HepG2 (cell line): ENCODE data around the gene PPP1R12C. TPM values are rescaled to one million over a fixed set of nuclear protein-coding genes. Genes with fewer than 3 reads are reported as not detected.

Source experiments
- ATAC-seq: fragments of 200-7000 bp; cut with Tn5 transposase; 3 replicates; pipeline ENCODE4 v1.9.1; 2020; ENCODE audit warnings: mild to moderate bottlenecking, moderate library complexity
- BruUV-seq: library from RNA; stranded (reverse); fragments of 400-500 nt; replicated peaks from 2 replicates; lab custom pipeline; 2021; lab: Mats Ljungman, UMichigan
- CTCF ChIA-PET: fragments of 300-600 bp; formaldehyde crosslinking; extraction: SDS; loops from one replicate; lab custom pipeline; 2021; ENCODE audit warnings: low total read pairs, inconsistent platforms, low intra/inter-chr PET ratio; lab: Yijun Ruan, JAX
- POLR2A ChIA-PET: fragments of 350-600 bp; sonication (Branson Sonifier 250); formaldehyde crosslinking; loops from one replicate; lab custom pipeline; 2020; ENCODE audit warnings: antibody characterized with exemption, inconsistent platforms; lab: Yijun Ruan, JAX
- DNase-seq: peaks from one replicate; pipeline ENCODE4 v3.0.0-alpha.2; 2015; ENCODE audit warnings: low spot score
- FAIRE-seq: peaks from 3 replicates; lab custom pipeline; 2011; peaks lifted over from hg19 to GRCh38; lab: Jason Lieb, UNC
- H2AFZ ChIP-seq: one replicate; pipeline ENCODE4 v1.6.1; 2011; ENCODE audit warnings: low read length, inconsistent platforms
- H3K27ac ChIP-seq: fragments of 300-600 bp; 3 replicates; pipeline ENCODE4 v1.8.0; 2011; ENCODE audit warnings: mixed run types, mild to moderate bottlenecking, mixed read lengths, low read length, inconsistent platforms; ENCODE audit not compliant: insufficient read depth; ENCODE audit errors: extremely low read length
- H3K27me3 ChIP-seq, 2 experiments: fragments of 200-600 bp in 1 of 2; 2 replicates in 1 of 2; 3 replicates in 1 of 2; pipeline versions ENCODE4 v1.6.0 to v1.8.0; 2011; ENCODE audit warnings: low read length in 2 of 2, mild to moderate bottlenecking in 2 of 2, moderate library complexity in 2 of 2, inconsistent platforms in 1 of 2; ENCODE audit not compliant: insufficient read depth in 2 of 2, control insufficient read depth in 1 of 2
- H3K36me3 ChIP-seq, 2 experiments: fragments of 200-600 bp in 1 of 2; replicated peaks in 1 of 2; 2 replicates in 1 of 2; 3 replicates in 1 of 2; pipeline versions ENCODE4 v1.5.1 to v1.8.0; 2011; ENCODE audit warnings: low read length in 2 of 2, inconsistent platforms in 1 of 2; ENCODE audit not compliant: insufficient read depth in 2 of 2, control insufficient read depth in 1 of 2
- H3K4me1 ChIP-seq: 2 replicates; pipeline ENCODE4 v1.5.1; 2012; ENCODE audit warnings: low read length, inconsistent platforms; ENCODE audit not compliant: insufficient read depth
- H3K4me2 ChIP-seq: 2 replicates; pipeline ENCODE4 v1.6.0; 2011; ENCODE audit warnings: low read depth, low read length, inconsistent platforms
- H3K4me3 ChIP-seq, 3 experiments: fragments of 200-600 bp in 1 of 3; sonication (generic), shearing (Covaris generic) in 1 of 3; replicated peaks in 1 of 3; 2 replicates each; pipeline ENCODE4 v1.5.1; 2011 to 2016; ENCODE audit warnings: low read length in 3 of 3, inconsistent platforms in 2 of 3, low read depth in 2 of 3, mild to moderate bottlenecking in 2 of 3, control low read depth in 1 of 3, mixed read lengths in 1 of 3; ENCODE audit not compliant: insufficient read depth in 1 of 3
- H3K79me2 ChIP-seq: one replicate; pipeline ENCODE4 v1.6.1; 2011; ENCODE audit warnings: low read length, inconsistent platforms; ENCODE audit not compliant: insufficient read depth
- H3K9ac ChIP-seq: 2 replicates; pipeline ENCODE4 v1.6.0; 2011; ENCODE audit warnings: mild to moderate bottlenecking, low read depth, low read length, inconsistent platforms; ENCODE audit not compliant: insufficient read depth
- H3K9me3 ChIP-seq: 2 replicates; pipeline ENCODE4 v1.5.1; 2012; ENCODE audit warnings: mild to moderate bottlenecking, low read length
- H4K20me1 ChIP-seq: 2 replicates; pipeline ENCODE4 v1.6.0; 2011; ENCODE audit warnings: inconsistent platforms, mild to moderate bottlenecking, low read length, moderate library complexity; ENCODE audit not compliant: insufficient read depth
- GABPB1 ChIP-seq: IDR thresholded peaks from 2 replicates; pipeline ENCODE4 v1.6.1; 2016; ENCODE audit warnings: mild to moderate bottlenecking, missing genetic modification reagents, moderate library complexity, missing compliant biosample characterization
- GFI1 ChIP-seq: sonication (generic); formaldehyde crosslinking; IDR thresholded peaks from 2 replicates; pipeline ENCODE4 v1.5.0; 2020; ENCODE audit warnings: missing genetic modification reagents, mild to moderate bottlenecking, borderline replicate concordance
- ISL2 ChIP-seq: sonication (generic); formaldehyde crosslinking; IDR thresholded peaks from 2 replicates; pipeline ENCODE4 v1.5.0; 2020; ENCODE audit warnings: missing genetic modification reagents
- KDM5B ChIP-seq: sonication (generic); formaldehyde crosslinking; IDR thresholded peaks from 2 replicates; pipeline ENCODE4 v1.4.0; 2020; ENCODE audit warnings: missing genetic modification reagents, mild to moderate bottlenecking, borderline replicate concordance
- MEIS1 ChIP-seq: sonication (generic); formaldehyde crosslinking; IDR thresholded peaks from 2 replicates; pipeline ENCODE4 v1.9.0; 2021; ENCODE audit warnings: mild to moderate bottlenecking, missing genetic modification reagents, moderate library complexity, borderline replicate concordance
- NCOA5 ChIP-seq: sonication (generic); formaldehyde crosslinking; IDR thresholded peaks from 2 replicates; pipeline ENCODE4 v1.4.0; 2020; ENCODE audit warnings: missing genetic modification reagents
- PATZ1 ChIP-seq: sonication (generic); formaldehyde crosslinking; IDR thresholded peaks from 2 replicates; pipeline ENCODE4 v1.4.0; 2020; ENCODE audit warnings: missing genetic modification reagents
- SRY ChIP-seq: sonication (generic); formaldehyde crosslinking; IDR thresholded peaks from 2 replicates; pipeline ENCODE4 v1.8.0; 2022; ENCODE audit warnings: mild to moderate bottlenecking, missing genetic modification reagents
- TGIF2 ChIP-seq: IDR thresholded peaks from 2 replicates; pipeline ENCODE4 v1.6.1; 2016; ENCODE audit warnings: control low read depth, missing compliant biosample characterization
- ZNF597 ChIP-seq: sonication (generic); formaldehyde crosslinking; IDR thresholded peaks from 2 replicates; pipeline ENCODE4 v1.5.0; 2020; ENCODE audit warnings: missing genetic modification reagents
- ZNF652 ChIP-seq: IDR thresholded peaks from 2 replicates; pipeline ENCODE4 v1.6.1; 2016; ENCODE audit warnings: low read depth, borderline replicate concordance
- ZNF777 ChIP-seq: sonication (generic); formaldehyde crosslinking; IDR thresholded peaks from 2 replicates; pipeline ENCODE4 v1.4.0; 2020; ENCODE audit warnings: missing genetic modification reagents
- ZNF792 ChIP-seq: IDR thresholded peaks from 2 replicates; pipeline ENCODE4 v1.6.1; 2016
- WGBS: methylation state at CpG from one replicate; pipeline ENCODE4 v1.1.6; 2017; ENCODE audit warnings: low lambda C conversion rate; 5-methylcytosine and 5-hydroxymethylcytosine counted together
- in situ Hi-C: cut with HindIII; loops from 2 replicates; pipeline ENCODE4 v1.10.0; 2017; ENCODE audit warnings: low pct_unique_long_range_greater_than_20kb; ENCODE audit not compliant: extremely low pct_ligation_motif_present
- intact Hi-C: fragments of 100-400 bp; cut with micrococcal nuclease; formaldehyde crosslinking; loops from one replicate; pipeline ENCODE4 v1.10.0; 2022; ENCODE audit not compliant: unreplicated experiment
- polyA plus RNA-seq, 8 experiments: library from polyadenylated mRNA; depleted of rRNA in 3 of 8; stranded (reverse) in 7 of 8; unstranded in 1 of 8; fragments of >200 nt; fragmentation: Illumina TruSeq in 4 of 8; extraction: Trizol in 4 of 8; gene quantifications; 2 replicates each; pipeline versions ENCODE4 v1.2.1 to v1.2.3, GENCODE V29; 2011 to 2016; ENCODE audit warnings: low read depth in 4 of 8, missing spikeins in 1 of 8, mixed read lengths in 1 of 8; ENCODE audit not compliant: insufficient read depth in 1 of 8
- total RNA-seq, 5 experiments: library from RNA; depleted of rRNA; stranded (reverse); fragments of >200 nt; fragmentation: Illumina TruSeq; extraction: Trizol; gene quantifications; 2 replicates each; pipeline ENCODE4 v1.2.3, GENCODE V29; 2016; ENCODE audit warnings: low read depth in 1 of 5
- TF ChIP-seq, protein P1 (sequence below): sonication (generic); formaldehyde crosslinking; IDR thresholded peaks from 2 replicates; pipeline ENCODE4 v1.5.1; 2020; ENCODE audit warnings: mild to moderate bottlenecking, missing genetic modification reagents, moderate library complexity
- TF ChIP-seq, protein P2 (sequence below): sonication (generic); formaldehyde crosslinking; IDR thresholded peaks from 2 replicates; pipeline ENCODE4 v1.5.0; 2020; ENCODE audit warnings: mild to moderate bottlenecking, missing genetic modification reagents, moderate library complexity

The PPP1R12C gene
- total and polyA plus RNA-seq, 2 of the 13 experiments (the other 11 are each of a cell fraction or from before 2014, with no cell fraction given) = 29.7 to 30.3 TPM

DNA sequence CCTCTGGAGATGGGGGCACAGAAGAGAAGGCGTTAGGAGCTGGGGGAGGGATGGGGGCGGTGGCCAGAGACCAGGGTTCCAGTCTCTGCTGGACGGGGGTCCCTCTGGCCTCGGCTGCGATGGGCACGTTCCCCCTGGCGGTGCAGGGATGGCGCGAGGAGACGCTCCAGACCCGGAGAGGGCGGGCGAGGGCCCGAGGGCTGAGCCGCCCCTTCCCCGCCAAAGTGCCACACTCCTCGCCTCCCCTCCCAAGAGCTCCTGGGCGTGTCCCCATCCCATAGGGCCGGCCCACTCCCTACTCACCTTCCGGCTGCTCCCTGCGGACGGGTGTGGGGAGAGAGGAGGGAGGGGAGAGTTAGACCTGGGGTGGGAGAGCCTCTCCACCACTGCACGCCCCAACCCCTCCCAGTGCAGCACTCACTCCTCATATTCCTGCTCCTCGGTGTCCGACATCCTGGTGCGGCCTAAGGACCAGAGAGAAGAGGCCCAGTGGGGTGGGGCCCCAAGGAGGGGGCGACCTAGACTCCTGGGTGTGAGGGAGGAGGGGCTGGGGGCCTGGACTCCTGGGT lies 29.4 kb upstream of the PPP1R12C start:
- peak; percentile 25 for DNase-seq
- Histone ChIP-seq H3K4me1 (peaks cover 16% of the 10 kb centered on the region; the same call in 1 of the 2 replicates), H4K20me1 (no peaks in the 10 kb centered on the region), H3K4me3 (peak overlapping the region in 2 of 3 experiments; percentile 36 to 57; a peak in 3 of 6 replicates), H3K9me3 (peaks cover 3% of the 10 kb centered on the region), H2AFZ (no peak overlapping the region), H3K36me3 (no peaks in the 10 kb centered on the region), H3K27ac (no peak overlapping the region), H3K9ac (no peak overlapping the region), H3K4me2 (peak overlapping the region; percentile 49; the same call in 1 of the 2 replicates), H3K79me2 (no peaks in the 10 kb centered on the region), H3K27me3 (peaks cover 0 to 19% of the 10 kb centered on the region in 2 experiments; a peak in 2 of 5 replicates)
- CTCF ChIA-PET = no interaction called here
- FAIRE-seq = no peak
- 0% methylated on average over 9 of the region's 27 CpGs for WGBS
- no TSS peak for BruUV-seq
- POLR2A ChIA-PET = interaction anchor here (0.7 to 1.7 kb wide), 4 partner anchors 12 to 315 kb away, joined by 3 to 7 read pairs (median 4); partner anchors contain the start of gene ISOC2
- intact Hi-C loops = no loop called here
- in situ Hi-C loops = loop anchor here (5.0 kb wide), 1 partner anchor 261 kb away; the partner anchor contains the start of gene UBE2S
- ATAC-seq = peak; percentile 72
- TF ChIP-seq ZNF777 (CRISPR knock-in tag) = peak; percentile 72
- TF ChIP-seq GFI1 (CRISPR knock-in tag) = no peak
- no peak for TF ChIP-seq TGIF2 (CRISPR knock-in tag)
- no peak for TF ChIP-seq NCOA5 (CRISPR knock-in tag)
- TF ChIP-seq SRY = no peak
- TF ChIP-seq PATZ1 (CRISPR knock-in tag) = 0 out of 2 replicates have a peak, but pooled peaks have one; percentile 9
- no peak for TF ChIP-seq ZNF792 (CRISPR knock-in tag)
- TF ChIP-seq, protein P1, sequence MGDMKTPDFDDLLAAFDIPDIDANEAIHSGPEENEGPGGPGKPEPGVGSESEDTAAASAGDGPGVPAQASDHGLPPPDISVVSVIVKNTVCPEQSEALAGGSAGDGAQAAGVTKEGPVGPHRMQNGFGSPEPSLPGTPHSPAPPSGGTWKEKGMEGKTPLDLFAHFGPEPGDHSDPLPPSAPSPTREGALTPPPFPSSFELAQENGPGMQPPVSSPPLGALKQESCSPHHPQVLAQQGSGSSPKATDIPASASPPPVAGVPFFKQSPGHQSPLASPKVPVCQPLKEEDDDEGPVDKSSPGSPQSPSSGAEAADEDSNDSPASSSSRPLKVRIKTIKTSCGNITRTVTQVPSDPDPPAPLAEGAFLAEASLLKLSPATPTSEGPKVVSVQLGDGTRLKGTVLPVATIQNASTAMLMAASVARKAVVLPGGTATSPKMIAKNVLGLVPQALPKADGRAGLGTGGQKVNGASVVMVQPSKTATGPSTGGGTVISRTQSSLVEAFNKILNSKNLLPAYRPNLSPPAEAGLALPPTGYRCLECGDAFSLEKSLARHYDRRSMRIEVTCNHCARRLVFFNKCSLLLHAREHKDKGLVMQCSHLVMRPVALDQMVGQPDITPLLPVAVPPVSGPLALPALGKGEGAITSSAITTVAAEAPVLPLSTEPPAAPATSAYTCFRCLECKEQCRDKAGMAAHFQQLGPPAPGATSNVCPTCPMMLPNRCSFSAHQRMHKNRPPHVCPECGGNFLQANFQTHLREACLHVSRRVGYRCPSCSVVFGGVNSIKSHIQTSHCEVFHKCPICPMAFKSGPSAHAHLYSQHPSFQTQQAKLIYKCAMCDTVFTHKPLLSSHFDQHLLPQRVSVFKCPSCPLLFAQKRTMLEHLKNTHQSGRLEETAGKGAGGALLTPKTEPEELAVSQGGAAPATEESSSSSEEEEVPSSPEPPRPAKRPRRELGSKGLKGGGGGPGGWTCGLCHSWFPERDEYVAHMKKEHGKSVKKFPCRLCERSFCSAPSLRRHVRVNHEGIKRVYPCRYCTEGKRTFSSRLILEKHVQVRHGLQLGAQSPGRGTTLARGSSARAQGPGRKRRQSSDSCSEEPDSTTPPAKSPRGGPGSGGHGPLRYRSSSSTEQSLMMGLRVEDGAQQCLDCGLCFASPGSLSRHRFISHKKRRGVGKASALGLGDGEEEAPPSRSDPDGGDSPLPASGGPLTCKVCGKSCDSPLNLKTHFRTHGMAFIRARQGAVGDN (CRISPR knock-in tag) = peak; percentile 21; the same call in 1 of the 2 replicates
- no peak for TF ChIP-seq ZNF597
- TF ChIP-seq KDM5B = 0 out of 2 replicates have a peak, but pooled peaks have one; percentile 23
- TF ChIP-seq MEIS1 (CRISPR knock-in tag) = no peak
- no peak; the same call in 1 of the 2 replicates for TF ChIP-seq ZNF652 (CRISPR knock-in tag)
- TF ChIP-seq GABPB1 (CRISPR knock-in tag) = peak; percentile 56; the same call in 1 of the 2 replicates
- TF ChIP-seq ISL2 (CRISPR knock-in tag) = no peak
- TF ChIP-seq, protein P2, sequence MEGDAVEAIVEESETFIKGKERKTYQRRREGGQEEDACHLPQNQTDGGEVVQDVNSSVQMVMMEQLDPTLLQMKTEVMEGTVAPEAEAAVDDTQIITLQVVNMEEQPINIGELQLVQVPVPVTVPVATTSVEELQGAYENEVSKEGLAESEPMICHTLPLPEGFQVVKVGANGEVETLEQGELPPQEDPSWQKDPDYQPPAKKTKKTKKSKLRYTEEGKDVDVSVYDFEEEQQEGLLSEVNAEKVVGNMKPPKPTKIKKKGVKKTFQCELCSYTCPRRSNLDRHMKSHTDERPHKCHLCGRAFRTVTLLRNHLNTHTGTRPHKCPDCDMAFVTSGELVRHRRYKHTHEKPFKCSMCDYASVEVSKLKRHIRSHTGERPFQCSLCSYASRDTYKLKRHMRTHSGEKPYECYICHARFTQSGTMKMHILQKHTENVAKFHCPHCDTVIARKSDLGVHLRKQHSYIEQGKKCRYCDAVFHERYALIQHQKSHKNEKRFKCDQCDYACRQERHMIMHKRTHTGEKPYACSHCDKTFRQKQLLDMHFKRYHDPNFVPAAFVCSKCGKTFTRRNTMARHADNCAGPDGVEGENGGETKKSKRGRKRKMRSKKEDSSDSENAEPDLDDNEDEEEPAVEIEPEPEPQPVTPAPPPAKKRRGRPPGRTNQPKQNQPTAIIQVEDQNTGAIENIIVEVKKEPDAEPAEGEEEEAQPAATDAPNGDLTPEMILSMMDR (CRISPR knock-in tag) = no peak
